Measurements from ENCODE around the gene LBX1. TPM values are rescaled to one million over a fixed set of nuclear protein-coding genes. Genes with fewer than 3 reads are reported as not detected.

LBX1 gene
- polyA plus RNA-seq, 1 experiment: not detected

DNA sequence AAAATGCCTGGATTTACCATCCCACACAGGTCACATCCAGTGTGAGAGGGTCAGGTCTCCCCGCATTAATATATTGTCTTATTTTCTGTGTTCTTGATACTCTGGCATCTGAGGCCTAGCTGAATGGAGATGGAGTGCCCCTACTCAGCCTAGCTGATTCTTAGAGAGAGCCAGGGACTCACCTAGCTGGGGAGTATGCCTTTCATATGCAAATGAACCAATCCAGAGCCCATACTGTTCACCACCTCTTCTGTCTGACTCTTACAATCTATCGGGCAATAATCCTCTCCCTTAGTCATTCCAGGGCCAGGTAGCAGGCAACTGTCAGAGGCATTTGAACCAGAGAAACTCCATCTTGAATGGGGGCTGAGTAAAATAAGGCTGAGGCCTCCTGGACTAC lies 46.3 kb downstream of the LBX1 start:
- ChIA-PET CTCF (interaction anchor here (2.5 kb wide), 1 partner anchor 21 kb away, joined by 7 read pairs; no protein-coding TSS in a partner anchor), POLR2A (no interaction called here)
- H3K9me3 ChIP-seq (ENCODE audit: control insufficient read depth, insufficient read depth, low read length): no peaks in the 10 kb centered on the region
- DNase-seq (ENCODE audit: low read depth, low spot score): no peak
- H3K27me3 ChIP-seq (ENCODE audit: control insufficient read depth, insufficient read depth, low read length): peaks cover 36% of the 10 kb centered on the region
- no peak overlapping the region for H3K4me3 ChIP-seq (ENCODE audit: low read depth, low read length)
- TF ChIP-seq, protein P1, sequence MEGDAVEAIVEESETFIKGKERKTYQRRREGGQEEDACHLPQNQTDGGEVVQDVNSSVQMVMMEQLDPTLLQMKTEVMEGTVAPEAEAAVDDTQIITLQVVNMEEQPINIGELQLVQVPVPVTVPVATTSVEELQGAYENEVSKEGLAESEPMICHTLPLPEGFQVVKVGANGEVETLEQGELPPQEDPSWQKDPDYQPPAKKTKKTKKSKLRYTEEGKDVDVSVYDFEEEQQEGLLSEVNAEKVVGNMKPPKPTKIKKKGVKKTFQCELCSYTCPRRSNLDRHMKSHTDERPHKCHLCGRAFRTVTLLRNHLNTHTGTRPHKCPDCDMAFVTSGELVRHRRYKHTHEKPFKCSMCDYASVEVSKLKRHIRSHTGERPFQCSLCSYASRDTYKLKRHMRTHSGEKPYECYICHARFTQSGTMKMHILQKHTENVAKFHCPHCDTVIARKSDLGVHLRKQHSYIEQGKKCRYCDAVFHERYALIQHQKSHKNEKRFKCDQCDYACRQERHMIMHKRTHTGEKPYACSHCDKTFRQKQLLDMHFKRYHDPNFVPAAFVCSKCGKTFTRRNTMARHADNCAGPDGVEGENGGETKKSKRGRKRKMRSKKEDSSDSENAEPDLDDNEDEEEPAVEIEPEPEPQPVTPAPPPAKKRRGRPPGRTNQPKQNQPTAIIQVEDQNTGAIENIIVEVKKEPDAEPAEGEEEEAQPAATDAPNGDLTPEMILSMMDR (IDR thresholded peaks at IDR 0.05; ENCODE audit: low read depth, low read length): no peak
- no peak overlapping the region for H3K27ac ChIP-seq (ENCODE audit: low read depth, low read length)

Other genes starting within 250 kb of the LBX1 start
- gene MRPL43, start 242.0 kb downstream of the LBX1 start, polyA plus RNA-seq (2011; rRNA removed): 72.3 and 88.0 TPM in 2 replicates
- gene TWNK, start 241.9 kb downstream of the LBX1 start, polyA plus RNA-seq (2011; rRNA removed): 4.3 and 6.9 TPM in 2 replicates
- gene LZTS2, start 229.7 kb downstream of the LBX1 start, polyA plus RNA-seq (2011; rRNA removed): 33.3 and 54.3 TPM in 2 replicates
- gene PDZD7, start 198.3 kb downstream of the LBX1 start, polyA plus RNA-seq (2011; rRNA removed): 0.27 and 0.60 TPM in 2 replicates
- gene SFXN3, start 198.2 kb downstream of the LBX1 start, polyA plus RNA-seq (2011; rRNA removed): 77.8 and 87.0 TPM in 2 replicates
- gene KAZALD1, start 167.5 kb downstream of the LBX1 start, polyA plus RNA-seq (2011; rRNA removed): 10.8 and 14.1 TPM in 2 replicates
- gene TLX1, start 98.2 kb downstream of the LBX1 start, polyA plus RNA-seq (2011; rRNA removed): not detected in 2 replicates
- 16.6 and 23.2 TPM in 2 replicates for gene BTRC, start 124.7 kb upstream of the LBX1 start, polyA plus RNA-seq (2011; rRNA removed)

All from AG04450 (cell line).